ENCODE results near the gene NSUN4.

DNA sequence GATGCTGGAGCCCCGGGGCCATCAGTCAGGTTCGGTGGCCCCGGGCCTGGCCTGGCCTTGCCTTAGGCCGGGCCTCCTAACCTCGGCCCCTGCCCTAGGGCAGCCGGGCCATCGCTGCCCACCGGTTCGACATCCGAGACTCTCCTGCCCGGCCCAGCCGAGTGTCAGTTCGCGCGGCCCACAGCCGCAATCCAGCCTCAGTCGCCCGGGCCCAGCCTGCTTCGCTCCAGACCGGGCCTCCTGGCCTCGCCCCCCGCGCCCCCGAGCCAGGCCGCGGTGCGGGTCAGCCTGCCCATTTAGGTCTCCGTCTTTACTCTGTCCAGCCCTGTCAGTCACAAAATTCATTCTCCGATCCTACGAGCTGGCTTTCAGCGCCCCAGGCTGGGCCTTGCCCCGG is 38.0 kb upstream of the NSUN4 start:
- TF ChIP-seq CTCF (IDR thresholded peaks at IDR 0.05; ENCODE audit: insufficient read depth, low read depth, low read length) (no peak), EZH2 (IDR thresholded peaks at IDR 0.05; ENCODE audit: insufficient read depth, low read length) (no peak)
